Ureter (tissue), 1 donor: ENCODE results near the gene DHX15. TPM values are rescaled to one million over a fixed set of nuclear protein-coding genes. Genes with fewer than 3 reads are reported as not detected.
A peak's percentile ranks its signal among the peaks of the same experiment; 100 is the strongest.
"Not testable (repeated sequence)": the region's sequence is repeated elsewhere in the genome, so short reads cannot be mapped to it uniquely, and the experiment has no call there.

Source experiments
- DNase-seq: peaks from one replicate; pipeline ENCODE4 v3.0.0-alpha.2; 2020; ENCODE audit warnings: low spot score
- total RNA-seq: library from RNA; stranded (reverse); gene quantifications from one replicate; pipeline ENCODE4 v1.2.4, GENCODE V29; 2023
- donor health status: DM: yes; HTN: yes; CAD: no.

Gene DHX15
- total RNA-seq, 1 donor from 2014 or later, result 181 TPM

DNA sequence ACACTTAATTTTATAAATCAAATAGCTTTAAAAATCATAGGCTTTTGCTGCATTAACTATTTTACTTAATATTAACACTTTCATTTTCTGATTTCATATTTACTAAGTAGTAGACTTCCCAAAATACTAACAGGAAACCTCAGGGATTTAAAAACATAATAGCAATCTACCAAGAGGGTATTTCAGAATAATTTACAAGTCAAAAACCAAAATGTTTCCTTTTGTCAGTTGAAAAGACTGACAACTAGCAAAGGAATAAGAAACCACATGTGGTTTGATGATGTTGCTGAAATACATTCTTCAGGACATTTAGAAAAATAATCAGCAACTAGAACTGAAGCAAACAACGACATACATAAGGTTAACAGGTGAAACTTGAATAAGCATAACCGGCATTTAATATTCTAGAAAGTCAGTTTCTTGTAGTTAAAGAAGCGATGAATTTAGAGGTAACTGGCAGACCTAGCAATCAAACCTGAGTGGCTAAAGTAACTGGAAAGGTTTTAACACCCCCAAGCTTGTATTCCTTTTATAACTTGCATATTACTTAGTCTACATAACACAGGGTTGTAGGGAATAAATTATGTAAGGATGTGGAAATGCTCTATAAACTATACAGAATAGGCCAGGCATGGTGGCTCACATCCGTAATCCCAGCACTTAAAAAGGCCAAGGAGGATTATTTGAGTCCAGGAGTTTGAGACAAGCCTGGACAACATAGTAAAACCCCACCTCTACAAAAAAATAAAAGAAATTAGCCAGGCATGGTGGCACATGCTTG, 40.0 kb downstream of the DHX15 start:
- no peak for DNase-seq

DNA sequence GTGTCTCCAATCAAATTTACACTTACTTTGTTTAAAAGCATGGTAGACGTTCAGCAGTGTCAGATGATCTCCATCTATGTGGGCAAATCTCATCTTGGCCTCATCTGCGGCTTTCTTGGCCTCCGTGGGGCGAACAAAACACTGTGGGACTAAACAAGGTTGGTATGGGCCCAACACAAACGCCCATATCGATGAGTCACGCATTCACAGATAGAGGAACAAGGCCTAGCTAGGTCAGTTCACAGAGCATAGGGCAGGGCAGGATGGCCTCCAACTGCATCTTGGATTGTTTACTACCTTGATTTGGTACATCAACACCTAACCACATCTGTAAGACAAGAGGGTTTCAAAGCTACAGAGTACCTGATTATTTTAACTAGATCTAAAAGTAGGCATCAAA, 47.3 kb downstream of the DHX15 start:
- no peak for DNase-seq

DNA sequence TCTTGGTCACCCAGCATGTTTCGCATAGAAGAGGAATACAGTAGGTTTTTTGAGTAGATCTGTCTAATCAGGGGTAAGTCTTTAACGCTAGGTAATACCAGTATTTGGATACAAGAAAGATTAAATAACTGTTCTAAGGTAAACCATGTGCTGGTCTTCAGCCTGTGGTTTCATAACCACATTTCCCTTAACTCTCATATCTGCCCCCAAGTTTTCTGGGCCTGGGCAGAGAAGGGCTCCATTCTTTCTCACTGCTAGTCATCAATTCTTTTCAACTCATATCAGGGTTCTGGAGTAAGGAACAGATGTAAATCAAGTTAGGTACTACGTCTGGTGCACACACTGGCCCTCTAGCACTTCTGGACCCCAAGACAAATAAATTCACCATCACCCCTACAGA, 49.0 kb downstream of the DHX15 start:
- DNase-seq, result no peak

DNA sequence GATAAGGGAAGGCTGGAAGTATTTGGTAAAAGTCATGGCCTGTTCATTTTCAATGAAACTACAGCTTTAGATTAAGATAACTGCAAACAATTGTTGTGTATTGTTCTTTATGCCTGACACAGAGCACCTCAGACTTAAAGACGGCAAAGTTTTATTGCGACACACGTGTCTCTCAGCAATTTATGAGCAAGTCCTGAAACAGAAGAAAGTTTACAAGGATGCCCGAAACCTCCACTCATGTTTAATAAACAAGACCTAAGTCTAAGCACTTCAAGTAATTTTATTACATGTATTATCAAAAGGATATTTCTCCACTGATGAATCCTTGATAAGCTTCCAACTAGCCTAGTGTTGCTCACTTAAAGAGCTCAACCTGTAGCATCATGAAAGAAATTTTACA, 51.0 kb downstream of the DHX15 start:
- no peak for DNase-seq

DNA sequence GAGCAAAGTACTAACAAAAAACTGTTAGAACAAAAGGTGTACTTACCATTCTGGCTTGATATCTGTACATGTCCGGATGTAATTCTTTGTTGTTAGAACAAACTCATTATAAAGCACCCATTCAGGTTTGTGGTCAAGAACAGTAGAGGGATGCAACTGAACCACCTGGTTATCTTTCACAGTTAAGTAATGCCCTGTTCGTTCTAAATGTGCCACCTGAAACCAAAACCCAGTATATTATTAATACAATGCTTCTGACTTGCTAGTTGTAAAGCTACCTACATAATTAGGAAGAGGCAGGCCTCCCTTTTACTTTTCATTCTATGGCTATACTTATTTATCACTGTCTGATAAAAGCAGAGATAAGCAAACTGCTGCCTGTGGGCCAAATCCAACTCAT, 54.8 kb downstream of the DHX15 start:
- no peak for DNase-seq

DNA sequence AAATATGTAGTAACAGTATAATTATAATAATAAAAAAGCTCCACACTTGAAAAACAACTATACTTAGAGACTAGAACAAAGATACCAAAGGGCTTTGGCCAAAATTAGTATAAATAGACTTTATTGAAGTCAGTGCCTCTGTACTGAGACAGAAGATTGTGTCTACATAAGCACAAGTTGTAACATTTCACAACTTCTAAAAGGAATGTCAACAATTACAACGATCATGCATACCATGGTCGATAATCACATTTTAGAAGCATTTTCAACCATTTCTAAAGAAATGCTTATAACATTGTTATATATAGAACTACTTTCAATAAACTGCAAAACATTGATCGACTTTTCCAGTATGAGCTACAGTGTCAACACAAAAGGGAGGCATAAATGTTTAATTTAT, 57.0 kb downstream of the DHX15 start:
- DNase-seq, result no peak

DNA sequence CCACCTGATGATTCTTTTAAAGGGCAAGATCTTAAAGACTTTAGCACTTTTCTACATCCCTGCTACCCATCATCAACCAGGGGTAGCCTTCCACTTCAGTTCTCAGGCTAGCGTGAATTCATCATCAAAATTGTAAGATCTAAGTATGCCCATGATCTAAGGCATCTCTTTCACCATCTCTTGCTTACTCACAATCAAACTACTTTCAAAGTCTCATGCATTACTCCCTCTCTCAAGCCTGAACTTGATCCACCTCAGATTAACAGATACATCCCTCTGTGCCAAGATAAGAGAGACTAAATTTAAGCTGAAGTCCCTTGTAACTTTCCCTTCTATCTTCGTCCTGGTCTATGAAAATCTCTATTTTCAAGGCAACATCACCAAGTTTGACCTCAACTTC, 62.8 kb downstream of the DHX15 start:
- DNase-seq, result no peak

DNA sequence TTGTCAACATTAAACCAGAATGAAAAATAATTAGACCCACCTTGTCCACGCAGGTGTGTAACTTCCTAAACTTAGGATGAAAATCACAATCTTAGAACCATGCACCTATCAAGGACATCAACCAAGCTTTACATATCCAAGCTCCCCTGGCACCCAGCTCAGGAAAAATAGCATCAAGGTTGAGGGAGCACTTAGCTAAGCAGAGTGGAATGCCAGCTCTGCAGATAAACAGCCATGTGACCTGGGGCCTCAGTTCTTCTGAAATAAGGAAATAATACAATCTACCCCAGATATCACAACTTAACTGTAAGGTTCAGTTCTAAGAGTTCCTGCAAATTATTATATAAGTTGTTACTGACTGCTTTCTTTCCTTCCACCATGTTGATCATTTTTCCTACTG, 64.7 kb downstream of the DHX15 start:
- DNase-seq, result no peak

DNA sequence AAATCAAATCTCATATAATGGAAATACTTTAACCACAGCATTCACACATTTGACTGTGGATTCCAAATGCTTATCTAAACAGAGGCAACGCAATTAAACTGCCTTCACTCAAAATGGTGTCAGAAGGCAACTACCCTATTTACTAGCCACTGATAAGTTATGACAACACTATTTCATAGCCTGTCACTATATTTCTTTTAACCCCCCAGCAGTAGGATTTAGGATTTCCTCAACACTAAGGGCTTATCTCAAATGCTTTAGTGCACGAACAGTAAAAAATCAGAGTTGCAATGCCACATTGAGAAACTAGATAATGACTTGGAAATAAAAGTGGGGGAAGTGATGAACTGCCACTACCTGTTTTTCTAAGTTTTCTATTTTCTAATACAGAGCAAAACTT, 66.7 kb downstream of the DHX15 start:
- no peak for DNase-seq

DNA sequence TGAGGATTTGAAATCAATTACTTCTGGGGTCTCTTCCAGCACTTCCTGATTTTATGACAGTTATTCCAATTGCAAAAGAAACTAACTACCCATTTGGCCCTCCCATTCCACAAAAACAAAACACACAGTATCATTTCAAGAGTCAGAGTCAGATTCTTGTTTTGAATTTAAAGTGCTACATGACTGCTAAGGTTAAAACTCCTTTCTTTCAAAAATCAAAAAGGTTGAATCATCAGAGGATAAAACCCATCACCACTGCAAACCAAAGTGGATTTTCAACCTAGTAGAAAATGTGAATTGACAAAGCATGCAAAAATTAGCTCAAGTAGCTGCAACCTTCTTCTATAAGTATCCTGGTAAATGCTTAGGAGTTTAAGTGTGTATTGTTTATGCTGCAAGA, 67.4 kb downstream of the DHX15 start:
- DNase-seq, result no peak

DNA sequence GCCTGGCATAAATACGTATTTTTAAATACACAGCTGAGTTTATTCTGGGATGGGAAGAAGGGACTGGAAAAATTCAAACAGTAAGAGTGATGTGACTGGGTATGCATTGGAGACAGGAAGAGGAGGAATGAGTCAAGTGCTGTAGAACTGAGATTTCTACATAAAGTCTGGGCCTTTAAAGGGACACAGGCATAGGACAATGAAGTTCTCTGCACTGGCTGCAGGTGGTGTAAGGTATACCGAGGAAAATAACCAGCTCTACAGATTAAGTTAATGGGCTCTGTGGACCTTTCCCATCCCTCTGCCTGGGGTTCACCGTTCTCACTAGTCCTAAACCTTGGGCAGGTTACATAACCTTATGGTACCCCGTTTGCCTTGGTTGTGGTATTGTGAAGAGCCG, 68.7 kb downstream of the DHX15 start:
- no peak for DNase-seq

DNA sequence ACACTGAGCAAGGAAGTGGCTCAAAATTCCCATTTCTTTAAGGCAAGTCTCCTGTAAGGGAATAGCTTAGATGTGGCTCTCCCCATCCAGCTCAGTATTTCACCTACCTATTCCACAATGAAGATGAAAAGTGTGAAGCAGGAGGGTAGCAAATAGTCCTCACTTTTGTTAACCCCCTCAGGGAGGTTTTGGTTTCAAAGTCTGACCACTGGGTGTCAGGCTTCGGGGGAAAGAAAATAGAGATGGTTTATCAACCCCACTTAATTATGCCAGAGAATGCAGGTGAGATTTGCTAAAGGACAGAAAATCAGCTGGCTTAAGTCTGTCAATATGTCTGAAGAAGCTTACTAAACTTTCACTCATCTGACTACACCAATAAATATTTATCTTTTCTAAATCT, 69.5 kb downstream of the DHX15 start:
- no peak for DNase-seq

DNA sequence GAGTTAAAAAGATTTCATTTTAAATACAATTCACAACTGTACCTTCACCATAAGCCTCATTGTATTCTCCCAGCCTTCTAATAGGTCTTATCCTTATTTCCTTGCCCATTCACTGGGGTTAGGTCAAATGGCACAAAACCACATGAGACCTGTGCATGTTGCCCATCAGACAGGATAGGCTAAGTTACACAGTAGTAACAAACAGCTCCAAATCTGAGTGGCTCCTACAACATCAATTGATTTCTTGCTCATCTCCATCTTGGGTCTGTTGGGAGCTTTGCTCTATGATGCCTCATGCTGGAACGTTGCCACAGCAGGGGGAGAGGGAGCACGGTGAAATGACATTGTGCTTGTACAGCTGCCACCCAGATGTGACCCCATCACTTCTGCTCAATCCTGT, 70.6 kb downstream of the DHX15 start:
- no peak for DNase-seq

DNA sequence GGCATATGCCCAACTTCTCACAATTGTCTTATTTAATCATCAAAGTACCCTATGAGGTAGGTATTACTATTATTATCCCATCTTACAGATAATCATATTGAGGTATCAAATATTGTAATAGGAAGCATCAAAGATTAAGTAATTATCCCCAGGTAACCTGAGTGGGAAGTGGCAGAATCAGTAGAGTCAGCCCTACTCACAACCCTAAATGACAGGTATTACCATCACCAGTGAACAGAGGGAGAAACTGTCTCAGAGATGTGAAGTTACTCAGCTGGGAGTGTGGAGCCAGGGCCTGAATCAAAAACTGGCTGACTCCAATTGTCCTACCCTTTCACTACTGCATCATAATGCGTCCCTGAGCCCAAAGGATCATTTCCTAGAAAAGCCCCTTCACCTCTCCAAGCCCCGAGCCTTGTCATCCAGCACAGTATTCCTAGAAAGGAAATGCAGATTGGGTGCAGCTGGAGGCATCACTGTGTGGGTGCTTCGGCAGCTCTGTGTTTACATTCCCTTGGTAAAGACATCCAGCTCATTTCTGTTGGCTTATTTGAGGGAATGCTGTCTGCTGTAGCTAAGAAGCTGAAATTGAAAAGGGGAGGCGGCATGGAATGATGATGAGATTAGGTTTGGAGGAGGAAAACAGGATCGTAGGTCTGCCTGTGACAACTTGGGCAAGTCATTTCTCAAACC, 72.8 kb downstream of the DHX15 start:
- DNase-seq, result no peak

DNA sequence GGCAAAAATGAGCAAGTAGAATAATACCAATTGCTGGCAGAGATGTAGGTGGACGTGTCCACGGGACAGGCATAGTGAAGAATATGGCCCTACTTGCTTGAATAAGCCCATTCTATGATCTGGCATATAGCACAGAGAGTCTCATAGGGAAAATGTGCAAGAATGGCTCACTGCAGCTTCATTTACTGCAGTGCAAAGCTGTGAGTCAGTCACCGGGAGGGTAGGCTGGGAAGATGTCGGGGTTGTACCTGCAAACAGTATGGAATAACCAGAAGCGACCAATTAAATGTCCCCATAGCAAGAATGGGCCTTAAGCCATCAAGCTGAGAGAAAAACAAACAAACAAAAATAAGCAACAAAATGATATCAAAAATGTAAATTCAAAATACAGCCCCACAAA, 74.3 kb downstream of the DHX15 start:
- DNase-seq, result no peak

DNA sequence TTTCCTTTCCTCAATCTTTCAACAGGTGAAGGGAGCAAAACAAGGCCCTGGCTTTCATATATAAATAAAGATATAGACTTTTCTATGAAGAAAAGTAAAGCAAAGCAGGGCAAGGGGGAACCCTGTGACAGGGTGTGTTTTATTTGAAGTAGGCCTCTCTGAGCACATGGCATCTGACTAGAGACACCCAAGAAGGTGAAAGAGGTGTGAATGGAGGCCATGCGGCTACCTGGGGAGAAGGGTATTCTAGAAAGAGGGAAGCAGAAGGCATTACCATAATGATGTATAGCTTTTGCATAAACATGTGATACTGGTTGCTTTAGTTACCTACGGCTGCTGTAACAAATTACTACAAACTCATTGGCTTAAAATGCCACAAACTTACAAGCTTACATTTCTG, 75.8 kb downstream of the DHX15 start:
- no peak for DNase-seq

DNA sequence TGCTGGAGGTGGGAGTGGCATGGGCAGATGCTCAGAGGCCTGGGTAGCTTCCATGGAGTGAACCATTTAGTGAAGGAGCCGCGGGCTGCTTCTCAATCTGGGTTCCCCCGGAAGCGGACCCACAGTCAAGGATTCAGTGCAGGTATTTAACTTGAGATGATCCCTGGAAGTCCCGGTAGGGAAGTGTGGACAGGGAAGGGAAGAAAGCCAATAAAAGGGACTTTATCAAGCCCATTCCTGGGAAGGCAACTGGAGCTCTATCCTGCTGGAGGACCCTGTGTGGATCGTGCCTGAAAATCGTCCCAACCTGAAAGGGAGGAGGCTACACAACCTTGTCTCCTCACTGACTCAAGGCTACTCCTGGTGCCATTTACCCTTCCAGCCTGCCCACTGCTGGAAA, 76.9 kb downstream of the DHX15 start:
- no peak for DNase-seq

DNA sequence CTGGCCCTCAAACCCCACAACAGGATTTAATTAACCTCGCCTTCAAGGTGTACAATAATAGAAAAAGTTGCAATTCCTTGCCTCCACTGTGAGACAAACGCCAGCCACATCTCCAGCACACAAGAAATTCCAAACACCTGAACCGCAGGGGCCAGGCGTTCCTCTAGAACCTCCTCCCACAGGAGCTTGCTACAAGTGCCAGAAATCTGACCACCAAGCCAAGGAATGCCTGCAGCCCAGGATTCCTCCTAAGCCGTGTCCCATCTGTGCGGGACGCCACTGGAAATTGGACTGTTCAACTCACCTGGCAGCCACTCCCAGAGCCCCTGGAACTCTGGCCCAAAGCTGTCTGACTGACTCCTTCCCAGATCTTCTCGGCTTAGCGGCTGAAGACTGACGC, 81.3 kb downstream of the DHX15 start:
- DNase-seq, result not testable (repeated sequence)

DNA sequence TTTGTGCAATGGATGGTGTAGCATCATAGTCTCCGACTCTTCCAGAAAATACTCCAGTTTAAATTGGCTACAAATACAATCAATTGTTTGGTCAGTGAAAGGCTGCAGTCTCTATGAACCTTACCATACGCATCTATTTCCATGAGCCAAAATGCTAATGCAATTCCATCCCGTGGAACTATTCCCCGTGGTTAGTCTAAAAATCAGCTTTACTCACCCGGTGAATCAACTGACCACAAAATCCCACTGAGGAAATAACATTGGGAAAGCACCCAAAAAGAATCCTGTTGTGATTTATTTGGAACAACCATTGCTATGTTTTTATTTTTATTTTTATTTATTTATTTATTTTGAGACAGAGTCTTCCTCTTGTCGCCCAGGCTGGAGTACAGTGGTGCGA, 87.1 kb downstream of the DHX15 start:
- no peak for DNase-seq

DNA sequence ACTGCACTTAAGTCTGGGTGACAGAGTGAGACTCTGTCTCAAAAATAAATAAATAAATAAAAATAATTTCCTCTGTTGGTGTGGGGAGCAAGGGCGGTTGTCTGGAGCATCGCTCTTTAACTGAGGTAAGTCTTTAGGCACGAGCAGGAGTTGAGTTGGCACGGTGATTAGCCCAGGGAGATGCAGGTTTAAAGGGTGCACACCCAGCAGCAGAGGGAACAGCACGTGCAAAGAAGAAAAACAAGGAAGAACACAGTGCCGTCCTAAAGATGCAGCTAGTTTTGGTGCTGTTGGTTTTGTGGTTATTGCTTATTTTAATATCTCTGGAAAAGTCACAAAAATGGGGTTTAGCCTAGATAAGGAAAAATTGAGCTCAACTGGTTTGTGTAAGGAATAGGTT, 87.8 kb downstream of the DHX15 start:
- DNase-seq, result no peak

DNA sequence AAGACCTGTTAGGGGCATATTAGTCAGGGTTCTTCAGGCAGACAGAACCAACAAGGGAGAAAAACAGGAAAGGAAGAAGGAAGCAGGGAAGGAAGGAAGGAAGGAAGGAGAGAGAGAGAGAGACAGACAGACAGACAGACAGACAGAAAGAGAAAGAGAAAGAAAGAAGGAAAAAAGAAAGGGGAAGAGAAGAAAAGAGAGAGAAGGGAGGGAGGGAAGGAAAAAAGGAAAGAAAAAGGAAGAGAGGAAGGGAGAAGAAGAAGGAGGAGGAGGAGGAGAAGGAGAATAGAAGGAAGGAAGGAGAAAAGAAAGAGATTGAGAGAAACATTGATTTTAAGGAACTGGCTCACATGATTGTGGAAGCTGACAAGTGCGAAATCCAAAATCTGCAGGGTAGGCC, 89.0 kb downstream of the DHX15 start:
- no peak for DNase-seq

DNA sequence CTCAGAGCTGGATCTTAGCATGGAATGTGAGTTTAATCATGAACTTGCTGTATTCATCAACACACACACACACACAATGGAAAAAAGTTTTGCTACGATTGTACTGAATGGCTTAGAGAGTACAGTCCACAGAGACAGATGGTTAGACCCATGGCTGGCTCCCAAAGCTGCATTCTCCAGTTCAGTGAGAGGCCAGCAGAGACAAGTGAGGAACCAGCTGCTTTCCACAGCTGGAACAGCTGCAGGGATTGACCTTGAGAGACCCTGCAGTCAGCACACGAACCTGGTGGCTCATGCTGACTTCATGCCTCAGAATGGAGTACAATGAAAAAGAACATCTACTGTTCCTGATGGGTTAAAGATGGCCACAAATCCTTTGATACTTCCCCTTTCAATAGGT, 94.5 kb downstream of the DHX15 start:
- no peak for DNase-seq

DNA sequence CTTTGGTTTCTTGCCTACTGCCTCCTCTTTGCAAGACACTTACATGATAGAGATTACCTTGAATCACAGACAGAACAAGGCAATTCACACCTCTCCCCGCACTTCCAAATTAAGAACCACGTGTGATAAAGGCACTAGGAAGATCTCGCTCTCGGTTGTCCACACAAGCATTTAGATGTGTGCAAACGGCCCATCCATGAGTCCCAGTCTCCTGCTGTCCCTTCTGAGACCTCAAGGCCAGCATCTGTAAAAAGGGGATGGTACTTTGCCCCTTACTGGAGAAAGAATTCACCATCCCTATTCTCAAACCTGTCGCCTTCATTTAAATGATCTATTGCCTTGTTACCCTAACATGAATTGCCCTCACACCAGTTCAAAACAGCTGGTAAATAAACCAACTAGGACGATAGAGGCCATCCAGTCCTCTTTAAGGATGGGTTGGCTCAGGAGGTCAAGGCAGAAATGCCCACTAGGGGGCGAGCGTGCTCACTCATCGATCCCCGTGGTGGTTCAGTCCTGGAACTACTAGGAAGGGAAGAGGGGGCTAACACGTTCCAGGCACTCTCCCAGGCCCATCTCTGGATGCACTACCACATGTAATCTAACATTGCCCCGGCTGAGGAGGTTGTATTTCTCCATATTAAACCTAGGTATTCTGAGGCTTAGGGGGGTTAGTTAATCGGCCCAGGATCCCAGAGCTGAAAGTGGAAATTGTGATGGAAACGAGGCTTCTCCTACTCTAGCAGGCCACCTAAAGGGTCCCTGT, 95.8 kb downstream of the DHX15 start:
- DNase-seq, result peak; percentile 78
